HCT116 (cell line): Measurements from ENCODE around the gene SUN2. TPM values are rescaled to one million over a fixed set of nuclear protein-coding genes. Genes with fewer than 3 reads are reported as not detected.
A peak's percentile ranks its signal among the peaks of the same experiment; 100 is the strongest.

Experiments used
- ATAC-seq: fragments of 200-7000 bp; cut with Tn5 transposase; 2 replicates; pipeline ENCODE4 v1.9.1; 2020; ENCODE audit warnings: mild to moderate bottlenecking, moderate library complexity
- BruUV-seq: library from RNA; stranded (reverse); fragments of 400-500 nt; replicated peaks from 2 replicates; lab custom pipeline; 2021; lab: Mats Ljungman, UMichigan
- CTCF ChIA-PET: fragments of 300-600 bp; sonication (Branson Sonifier 250); formaldehyde crosslinking; loops from one replicate; lab custom pipeline; 2021; ENCODE audit warnings: antibody characterized with exemption; lab: Charles Lee
- POLR2A ChIA-PET: fragments of 300-600, 350-600 bp; sonication (Branson Sonifier 250); formaldehyde crosslinking; loops from one replicate; lab custom pipeline; 2021; ENCODE audit warnings: antibody characterized with exemption; lab: Charles Lee
- RAD21 ChIA-PET, 2 experiments: fragments of 300-600 bp; sonication (Branson Sonifier 250); formaldehyde crosslinking; loops; one replicate each; lab custom pipeline; 2023; ENCODE audit warnings: low total read pairs in 2 of 2; ENCODE audit not compliant: uncharacterized antibody in 2 of 2, unreplicated experiment in 2 of 2, low non-redundant PET in 1 of 2; lab: Charles Lee
- DNase-seq: peaks from one replicate; pipeline ENCODE4 v3.0.0-alpha.2; 2010; ENCODE audit warnings: low read depth, low spot score
- H2AFZ ChIP-seq: fragments of 200-600 bp; shearing (Covaris generic), sonication (generic); 2 replicates; pipeline ENCODE4 v1.6.1; 2017; ENCODE audit warnings: low read depth, mixed run types, mixed read lengths, antibody characterized with exemption, low read length; ENCODE audit not compliant: poor library complexity, severe bottlenecking
- H3K27ac ChIP-seq: 2 replicates; pipeline ENCODE4 v1.5.1; 2012; ENCODE audit warnings: low read depth, low read length
- H3K27me3 ChIP-seq: fragments of 200-600 bp; sonication (generic); 2 replicates; pipeline ENCODE4 v1.6.1; 2016; ENCODE audit warnings: mixed run types, low read length, mixed read lengths; ENCODE audit not compliant: insufficient read depth
- H3K36me3 ChIP-seq, 2 experiments: fragments of 200-500 bp in 1 of 2; fragments of 200-600 bp in 1 of 2; sonication (Bioruptor generic) in 1 of 2; sonication (generic) in 1 of 2; 2 replicates each; pipeline versions ENCODE4 v1.5.1 to v1.6.1; 2014 to 2016; ENCODE audit warnings: low read length in 2 of 2, inconsistent platforms in 1 of 2, mixed read lengths in 1 of 2, mixed run types in 1 of 2; ENCODE audit not compliant: insufficient read depth in 2 of 2, control insufficient read depth in 1 of 2
- H3K4me1 ChIP-seq, 2 experiments: fragments of 200-600 bp in 1 of 2; sonication (generic) in 1 of 2; 2 replicates each; pipeline versions ENCODE4 v1.5.1 to v1.6.1; 2012 to 2017; ENCODE audit warnings: low read length in 2 of 2, inconsistent platforms in 1 of 2, mild to moderate bottlenecking in 1 of 2, mixed read lengths in 1 of 2, mixed run types in 1 of 2, moderate library complexity in 1 of 2; ENCODE audit not compliant: insufficient read depth in 2 of 2, control insufficient read depth in 1 of 2
- H3K4me2 ChIP-seq: fragments of 200-600 bp; sonication (generic); 2 replicates; pipeline ENCODE4 v1.6.1; 2017; ENCODE audit warnings: mixed run types, low read length, mixed read lengths
- H3K4me3 ChIP-seq, 2 experiments: fragments of 200-600 bp in 1 of 2; sonication (generic) in 1 of 2; replicated peaks in 1 of 2; 2 replicates each; pipeline ENCODE4 v1.5.1; 2011 to 2016; ENCODE audit warnings: low read length in 2 of 2, control low read depth in 1 of 2, low read depth in 1 of 2, mild to moderate bottlenecking in 1 of 2, mixed read lengths in 1 of 2, mixed run types in 1 of 2
- H3K79me2 ChIP-seq: fragments of 200-600 bp; sonication (generic); 2 replicates; pipeline ENCODE4 v1.6.1; 2017; ENCODE audit warnings: mild to moderate bottlenecking, mixed run types, low read length, moderate library complexity, mixed read lengths; ENCODE audit not compliant: insufficient read depth
- H3K9ac ChIP-seq: fragments of 200-600 bp; sonication (generic); 2 replicates; pipeline ENCODE4 v1.6.1; 2016; ENCODE audit warnings: low read length, mixed read lengths
- H3K9me2 ChIP-seq: fragments of 200-600 bp; sonication (generic), shearing (Covaris generic); 2 replicates; pipeline ENCODE4 v1.6.1; 2017; ENCODE audit warnings: mixed run types, mild to moderate bottlenecking, moderate library complexity; ENCODE audit not compliant: insufficient read depth
- H3K9me3 ChIP-seq, 2 experiments: fragments of 200-500 bp in 1 of 2; fragments of 200-600 bp in 1 of 2; sonication (Bioruptor generic) in 1 of 2; sonication (generic) in 1 of 2; 2 replicates each; pipeline ENCODE4 v1.6.1; 2014 to 2017; ENCODE audit warnings: low read length in 2 of 2, mixed read lengths in 2 of 2, inconsistent platforms in 1 of 2, low read depth in 1 of 2, mild to moderate bottlenecking in 1 of 2, mixed run types in 1 of 2, moderate library complexity in 1 of 2; ENCODE audit not compliant: control insufficient read depth in 1 of 2, insufficient read depth in 1 of 2
- H4K20me1 ChIP-seq: fragments of 200-600 bp; sonication (generic), shearing (Covaris generic); 2 replicates; pipeline ENCODE4 v1.6.1; 2017; ENCODE audit warnings: mixed run types, mild to moderate bottlenecking, moderate library complexity; ENCODE audit not compliant: insufficient read depth
- CTCF ChIP-seq, 3 experiments: fragments of 200-600 bp in 1 of 3; sonication (generic) in 1 of 3; IDR thresholded peaks in 2 of 3; conservative IDR thresholded peaks in 1 of 3; 2 replicates each; pipeline ENCODE4 v1.5.1; 2012 to 2017; ENCODE audit warnings: low read depth in 2 of 3, low read length in 2 of 3, antibody characterized with exemption in 1 of 3, borderline replicate concordance in 1 of 3, control low read depth in 1 of 3, mild to moderate bottlenecking in 1 of 3, mixed read lengths in 1 of 3, mixed run types in 1 of 3, moderate library complexity in 1 of 3; ENCODE audit not compliant: insufficient read depth in 1 of 3
- JUND ChIP-seq: IDR thresholded peaks from 2 replicates; pipeline ENCODE4 v1.6.1; 2012
- RAD21 ChIP-seq: IDR thresholded peaks from 2 replicates; pipeline ENCODE4 v1.6.1; 2012; ENCODE audit warnings: low read depth, mild to moderate bottlenecking
- REST ChIP-seq: IDR thresholded peaks from 2 replicates; pipeline ENCODE4 v1.6.1; 2012; ENCODE audit warnings: low read depth
- YY1 ChIP-seq: IDR thresholded peaks from 2 replicates; pipeline ENCODE4 v1.6.1; 2011; ENCODE audit warnings: low read length, low read depth, moderate library complexity, mild to moderate bottlenecking; ENCODE audit not compliant: insufficient replicate concordance; ENCODE audit errors: extremely low read depth
- intact Hi-C: fragments of 100-400 bp; cut with micrococcal nuclease; formaldehyde crosslinking; loops from 2 replicates; pipeline ENCODE4 v1.10.0; 2022
- total RNA-seq: library from RNA; stranded (reverse); gene quantifications from one replicate; pipeline ENCODE4 v1.2.1, GENCODE V29; 2021; ENCODE audit not compliant: unreplicated experiment

SUN2 gene
- total RNA-seq, 1 experiment from 2014 or later = 71.6 TPM

- no peaks in the 10 kb centered on the region for H3K36me3 ChIP-seq
- no peaks in the 10 kb centered on the region; the same call in 1 of the 2 replicates for H3K79me2 ChIP-seq
- no peak overlapping the region for H3K27ac ChIP-seq
- no peaks in the 10 kb centered on the region for H3K9me3 ChIP-seq
- H3K9me2 ChIP-seq = no peaks in the 10 kb centered on the region
- intact Hi-C loops = no loop called here
- ATAC-seq (no peak), DNase-seq (no peak)
- no peak overlapping the region for H2AFZ ChIP-seq
- ChIA-PET CTCF (interaction anchor here (1.0 kb wide), 1 partner anchor 20 kb away, joined by 3 read pairs; no protein-coding TSS in a partner anchor), RAD21 (no interaction called here), POLR2A (no interaction called here)
- H3K4me1 ChIP-seq = peaks cover 6 to 17% of the 10 kb centered on the region in 2 experiments; a peak in 3 of 4 replicates
- BruUV-seq = no TSS peak
- no peak for TF ChIP-seq CTCF (IDR thresholded peaks at IDR 0.05 in 2 of 3, conservative IDR thresholded peaks at IDR 0.05 in 1 of 3; ENCODE audit: borderline replicate concordance in 1 of 3, insufficient read depth in 1 of 3, low read depth in 2 of 3, low read length in 2 of 3)
- no peak for TF ChIP-seq YY1
- TF ChIP-seq JUND = no peak
- TF ChIP-seq RAD21 = no peak
- no peak for TF ChIP-seq REST
- no peak overlapping the region for H3K4me3 ChIP-seq
- no peaks in the 10 kb centered on the region for H4K20me1 ChIP-seq
- H3K9ac ChIP-seq = no peak overlapping the region
- H3K4me2 ChIP-seq = peak overlapping the region; percentile 8; the same call in 1 of the 2 replicates
- no peaks in the 10 kb centered on the region for H3K27me3 ChIP-seq
Measured at GRCh38 chr22:38788846-38789245, 33.0 kb upstream of the SUN2 start.
